Uterus (tissue), 2 donors: ENCODE measurements around the gene CIPC.

Experiments used
- CTCF ChIP-seq, 4 experiments: fragments of 200-600 bp in 2 of 4; fragments of 450-650 bp in 2 of 4; sonication (generic) in 2 of 4; IDR thresholded peaks; one replicate each; pipeline ENCODE4 v1.5.1; 2016 to 2019; ENCODE audit warnings: antibody characterized with exemption in 4 of 4, mild to moderate bottlenecking in 2 of 4, moderate library complexity in 1 of 4
- POLR2A ChIP-seq, 2 donors: fragments of 450-650 bp; IDR thresholded peaks; one replicate each; pipeline ENCODE4 v1.6.1; 2016; ENCODE audit warnings: antibody characterized with exemption in 2 of 2, mild to moderate bottlenecking in 1 of 2, moderate library complexity in 1 of 2

GRCh38 chr14:77058117-77058516 lies 39.9 kb upstream of the CIPC start:
- no peak for TF ChIP-seq POLR2A (IDR thresholded peaks at IDR 0.05)
- no peak for TF ChIP-seq CTCF (IDR thresholded peaks at IDR 0.05)
